Effector memory CD4-positive, alpha-beta T cell (primary cell): Measurements from ENCODE around the gene SUGCT.

Source experiments
- DNase-seq, 3 donors: peaks; one replicate each; pipeline ENCODE4 v3.0.0-alpha.2; 2020
- H3K27ac ChIP-seq: 2 replicates; pipeline ENCODE4 v1.7.0; 2013; ENCODE audit warnings: mild to moderate bottlenecking, low read length, moderate library complexity; ENCODE audit not compliant: insufficient read depth, poor library complexity, severe bottlenecking
- H3K27me3 ChIP-seq: replicated peaks from 2 replicates; pipeline ENCODE4 v1.7.0; 2013; ENCODE audit warnings: mild to moderate bottlenecking, low read length; ENCODE audit not compliant: insufficient read depth, control insufficient read depth, poor library complexity, severe bottlenecking
- H3K36me3 ChIP-seq: 2 replicates; pipeline ENCODE4 v1.7.0; 2013; ENCODE audit warnings: mild to moderate bottlenecking, low read length, moderate library complexity; ENCODE audit not compliant: control insufficient read depth, insufficient read depth
- H3K4me1 ChIP-seq: 2 replicates; pipeline ENCODE4 v1.7.0; 2013; ENCODE audit warnings: low read length, mild to moderate bottlenecking; ENCODE audit not compliant: control insufficient read depth, insufficient read depth, poor library complexity, severe bottlenecking
- H3K4me3 ChIP-seq: 2 replicates; pipeline ENCODE4 v1.7.0; 2013; ENCODE audit warnings: low read length, low read depth, mild to moderate bottlenecking; ENCODE audit not compliant: insufficient read depth, poor library complexity, severe bottlenecking
- H3K9me3 ChIP-seq: 2 replicates; pipeline ENCODE4 v1.7.0; 2013; ENCODE audit warnings: mild to moderate bottlenecking, low read length, moderate library complexity; ENCODE audit not compliant: control insufficient read depth

The SUGCT gene

DNA sequence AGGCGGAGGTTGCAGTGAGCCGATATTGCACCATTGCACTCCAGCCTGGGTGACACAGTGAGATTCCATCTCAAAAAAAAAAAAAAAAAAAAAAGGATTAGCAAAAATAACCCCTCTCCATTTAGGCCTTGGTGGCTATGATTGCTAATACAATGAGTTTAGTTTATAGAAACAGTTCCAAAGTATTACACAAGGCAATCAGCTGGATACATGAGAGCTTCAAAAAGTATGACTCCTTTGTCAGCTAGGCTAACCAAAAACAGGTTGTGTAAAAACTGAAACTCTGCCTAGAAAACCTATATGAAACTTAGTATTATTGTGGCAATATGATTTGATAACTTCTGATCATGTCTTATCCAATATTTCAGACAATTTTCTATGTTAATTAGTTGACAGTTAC lies 57.2 kb downstream of the SUGCT start:
- Histone ChIP-seq H3K4me3 (no peak overlapping the region), H3K4me1 (no peaks in the 10 kb centered on the region), H3K9me3 (no peaks in the 10 kb centered on the region), H3K27ac (no peak overlapping the region), H3K27me3 (no peaks in the 10 kb centered on the region), H3K36me3 (no peaks in the 10 kb centered on the region)
- no peak for DNase-seq

- no peak overlapping the region for H3K27ac ChIP-seq
Measured at GRCh38 chr7:40194745-40195144, 59.9 kb downstream of the SUGCT start.

GRCh38 chr7:40197527-40197926 lies 62.7 kb downstream of the SUGCT start:
- H3K4me1 ChIP-seq = no peaks in the 10 kb centered on the region
- DNase-seq = no peak
- H3K4me3 ChIP-seq = no peak overlapping the region

More at GRCh38 chr7:40194745-40195144, 59.9 kb downstream of the SUGCT start:
- Histone ChIP-seq H3K27me3 (no peaks in the 10 kb centered on the region), H3K4me3 (no peak overlapping the region), H3K36me3 (no peaks in the 10 kb centered on the region), H3K4me1 (no peaks in the 10 kb centered on the region), H3K9me3 (no peaks in the 10 kb centered on the region)
- DNase-seq = no peak

GRCh38 chr7:40199076-40199802 lies 64.4 kb downstream of the SUGCT start:
- Histone ChIP-seq H3K27me3 (no peaks in the 10 kb centered on the region), H3K36me3 (no peaks in the 10 kb centered on the region), H3K9me3 (no peaks in the 10 kb centered on the region), H3K27ac (no peak overlapping the region), H3K4me1 (no peaks in the 10 kb centered on the region), H3K4me3 (no peak overlapping the region)
- DNase-seq = no peak

More at GRCh38 chr7:40197527-40197926, 62.7 kb downstream of the SUGCT start:
- H3K36me3 ChIP-seq = no peaks in the 10 kb centered on the region
- no peaks in the 10 kb centered on the region for H3K9me3 ChIP-seq
- H3K27me3 ChIP-seq = no peaks in the 10 kb centered on the region
- no peak overlapping the region for H3K27ac ChIP-seq

- DNase-seq = no peak
- Histone ChIP-seq H3K4me3 (no peak overlapping the region), H3K4me1 (no peaks in the 10 kb centered on the region), H3K27ac (no peak overlapping the region), H3K9me3 (no peaks in the 10 kb centered on the region), H3K27me3 (no peaks in the 10 kb centered on the region), H3K36me3 (no peaks in the 10 kb centered on the region)
Measured at GRCh38 chr7:40200791-40201190, 66.0 kb downstream of the SUGCT start.

- Histone ChIP-seq H3K36me3 (no peaks in the 10 kb centered on the region), H3K9me3 (no peaks in the 10 kb centered on the region), H3K4me1 (no peaks in the 10 kb centered on the region), H3K27me3 (no peaks in the 10 kb centered on the region), H3K27ac (no peak overlapping the region), H3K4me3 (no peak overlapping the region)
- no peak for DNase-seq
Measured at GRCh38 chr7:40202851-40203250, 68.0 kb downstream of the SUGCT start.

DNA sequence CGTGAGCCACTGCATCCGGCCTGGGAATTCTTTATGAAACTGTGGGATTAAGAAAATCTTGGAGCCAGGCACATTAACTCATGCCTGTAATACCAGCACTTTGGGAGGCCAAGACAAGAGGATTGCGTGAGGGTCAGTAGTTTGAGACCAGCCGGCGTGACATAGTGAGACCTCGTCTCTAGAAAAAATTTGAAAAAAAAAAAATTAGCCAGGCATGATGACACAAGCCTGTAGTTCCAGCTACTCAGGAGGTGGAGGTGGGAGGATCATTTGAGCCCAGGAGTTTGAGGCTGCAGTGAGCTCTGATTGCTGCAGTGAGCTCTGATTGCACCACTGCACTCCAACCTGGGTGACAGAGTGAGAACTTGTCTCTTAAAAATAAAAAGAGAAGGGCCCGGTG lies 69.8 kb downstream of the SUGCT start:
- DNase-seq = no peak
- Histone ChIP-seq H3K36me3 (no peaks in the 10 kb centered on the region), H3K9me3 (no peaks in the 10 kb centered on the region), H3K27me3 (no peaks in the 10 kb centered on the region), H3K27ac (no peak overlapping the region), H3K4me3 (no peak overlapping the region), H3K4me1 (no peaks in the 10 kb centered on the region)

GRCh38 chr7:40205992-40206391 lies 71.2 kb downstream of the SUGCT start:
- no peak overlapping the region for H3K4me3 ChIP-seq
- no peak for DNase-seq

GRCh38 chr7:40211276-40212003 lies 76.6 kb downstream of the SUGCT start:
- no peak overlapping the region for H3K4me3 ChIP-seq
- H3K36me3 ChIP-seq = no peaks in the 10 kb centered on the region
- H3K9me3 ChIP-seq = no peaks in the 10 kb centered on the region
- DNase-seq = no peak
- H3K4me1 ChIP-seq = no peaks in the 10 kb centered on the region
- H3K27ac ChIP-seq = no peak overlapping the region
- H3K27me3 ChIP-seq = no peaks in the 10 kb centered on the region

More at GRCh38 chr7:40205992-40206391, 71.2 kb downstream of the SUGCT start:
- Histone ChIP-seq H3K4me1 (no peaks in the 10 kb centered on the region), H3K9me3 (no peaks in the 10 kb centered on the region), H3K27me3 (no peaks in the 10 kb centered on the region), H3K27ac (no peak overlapping the region), H3K36me3 (no peaks in the 10 kb centered on the region)

DNA sequence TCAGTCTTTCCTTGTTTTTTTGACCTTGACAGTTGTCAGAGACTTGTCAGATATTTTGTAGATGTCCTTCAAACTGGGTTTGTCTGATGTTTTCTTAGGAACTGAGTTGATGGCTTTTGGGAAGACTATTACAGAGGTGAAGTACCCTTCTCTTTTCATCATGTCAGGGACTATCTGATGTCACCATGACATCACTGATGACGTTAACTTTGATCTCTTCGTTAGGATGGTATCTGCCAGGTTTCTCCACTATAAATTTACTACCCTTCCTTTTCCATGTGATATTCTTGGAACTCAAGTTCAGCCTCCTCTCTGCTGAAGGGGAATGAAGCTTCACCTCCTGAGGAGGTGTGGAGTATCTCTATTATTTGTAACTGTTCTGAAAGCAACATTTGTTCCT lies 78.5 kb downstream of the SUGCT start:
- Histone ChIP-seq H3K36me3 (no peaks in the 10 kb centered on the region), H3K9me3 (no peaks in the 10 kb centered on the region), H3K27me3 (no peaks in the 10 kb centered on the region), H3K4me1 (no peaks in the 10 kb centered on the region), H3K4me3 (no peak overlapping the region), H3K27ac (no peak overlapping the region)
- DNase-seq = no peak
